Measurements from ENCODE around the gene CCNE1. TPM values are rescaled to one million over a fixed set of nuclear protein-coding genes. Genes with fewer than 3 reads are reported as not detected.

Gene CCNE1
- total and polyA plus RNA-seq, 9 of the 15 experiments (the other 6 are each of a cell fraction or from before 2014, with no cell fraction given), result 6.2 to 41.0 (median 31.6) TPM

DNA sequence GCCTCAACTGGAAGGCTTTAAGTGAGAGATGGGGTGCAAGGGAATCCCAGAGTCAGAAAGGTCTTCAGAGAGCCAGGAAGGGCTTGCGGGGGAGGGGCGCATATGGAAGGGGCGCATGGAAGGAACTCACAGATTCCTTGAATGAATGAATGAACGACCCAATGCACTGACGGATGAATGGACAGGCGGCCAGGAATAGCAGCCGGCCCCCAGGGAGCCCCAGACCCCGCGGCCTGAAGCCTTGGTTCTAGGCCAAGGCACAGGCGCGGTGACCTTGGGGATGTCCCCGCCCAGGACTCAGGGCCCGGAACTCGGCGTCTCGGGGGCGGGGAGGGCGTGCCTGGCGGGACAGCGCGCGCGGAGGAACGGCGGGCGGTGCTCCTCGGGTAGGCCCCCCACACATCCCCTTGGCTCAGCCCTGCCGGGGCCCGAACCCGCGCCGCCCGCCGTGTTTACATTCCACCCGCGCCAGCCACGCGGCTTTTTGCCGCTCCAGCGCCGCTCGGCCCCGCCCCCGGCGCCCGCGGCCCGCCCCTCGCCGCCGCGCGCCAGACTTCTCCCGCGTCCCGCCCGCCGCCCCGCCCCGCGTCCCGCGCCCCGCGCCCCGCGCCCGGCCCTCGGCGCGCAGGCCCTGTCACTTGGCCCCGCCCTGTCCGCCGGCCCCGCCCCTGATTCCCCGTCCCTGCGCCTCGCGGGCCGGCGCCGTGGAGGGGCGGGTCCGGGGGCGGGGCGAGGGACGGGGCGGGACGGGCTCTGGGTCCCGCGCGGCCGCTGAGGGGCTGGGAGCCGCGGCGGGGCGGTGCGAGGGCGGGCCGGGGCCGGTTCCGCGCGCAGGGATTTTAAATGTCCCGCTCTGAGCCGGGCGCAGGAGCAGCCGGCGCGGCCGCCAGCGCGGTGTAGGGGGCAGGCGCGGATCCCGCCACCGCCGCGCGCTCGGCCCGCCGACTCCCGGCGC is at the start of gene CCNE1 (continued):
- 0 out of 4 replicates have a peak, but pooled peaks of 1 of the 2 experiments have one; percentile 59 for TF ChIP-seq KDM4B (IDR thresholded peaks at IDR 0.05; ENCODE audit: borderline replicate concordance in 2 of 2, low read depth in 1 of 2)
- TF ChIP-seq PTTG1 (tag; IDR thresholded peaks at IDR 0.05; ENCODE audit: low read depth), result no peak
- no peak for TF ChIP-seq PRMT5 (CRISPR knock-in tag; IDR thresholded peaks at IDR 0.05)
- TF ChIP-seq ZEB2 (IDR thresholded peaks at IDR 0.05), result no peak
- no peak for TF ChIP-seq NFYB (IDR thresholded peaks at IDR 0.05; ENCODE audit: extremely low read depth, insufficient read length)
- TF ChIP-seq, protein P1, sequence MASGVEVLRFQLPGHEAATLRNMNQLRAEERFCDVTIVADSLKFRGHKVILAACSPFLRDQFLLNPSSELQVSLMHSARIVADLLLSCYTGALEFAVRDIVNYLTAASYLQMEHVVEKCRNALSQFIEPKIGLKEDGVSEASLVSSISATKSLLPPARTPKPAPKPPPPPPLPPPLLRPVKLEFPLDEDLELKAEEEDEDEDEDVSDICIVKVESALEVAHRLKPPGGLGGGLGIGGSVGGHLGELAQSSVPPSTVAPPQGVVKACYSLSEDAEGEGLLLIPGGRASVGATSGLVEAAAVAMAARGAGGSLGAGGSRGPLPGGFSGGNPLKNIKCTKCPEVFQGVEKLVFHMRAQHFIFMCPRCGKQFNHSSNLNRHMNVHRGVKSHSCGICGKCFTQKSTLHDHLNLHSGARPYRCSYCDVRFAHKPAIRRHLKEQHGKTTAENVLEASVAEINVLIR (CRISPR knock-in tag; IDR thresholded peaks at IDR 0.05), result no peak
- TF ChIP-seq, protein P2, sequence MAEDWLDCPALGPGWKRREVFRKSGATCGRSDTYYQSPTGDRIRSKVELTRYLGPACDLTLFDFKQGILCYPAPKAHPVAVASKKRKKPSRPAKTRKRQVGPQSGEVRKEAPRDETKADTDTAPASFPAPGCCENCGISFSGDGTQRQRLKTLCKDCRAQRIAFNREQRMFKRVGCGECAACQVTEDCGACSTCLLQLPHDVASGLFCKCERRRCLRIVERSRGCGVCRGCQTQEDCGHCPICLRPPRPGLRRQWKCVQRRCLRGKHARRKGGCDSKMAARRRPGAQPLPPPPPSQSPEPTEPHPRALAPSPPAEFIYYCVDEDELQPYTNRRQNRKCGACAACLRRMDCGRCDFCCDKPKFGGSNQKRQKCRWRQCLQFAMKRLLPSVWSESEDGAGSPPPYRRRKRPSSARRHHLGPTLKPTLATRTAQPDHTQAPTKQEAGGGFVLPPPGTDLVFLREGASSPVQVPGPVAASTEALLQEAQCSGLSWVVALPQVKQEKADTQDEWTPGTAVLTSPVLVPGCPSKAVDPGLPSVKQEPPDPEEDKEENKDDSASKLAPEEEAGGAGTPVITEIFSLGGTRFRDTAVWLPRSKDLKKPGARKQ (CRISPR knock-in tag; IDR thresholded peaks at IDR 0.05), result no peak
- no peak for TF ChIP-seq ZBTB8A (IDR thresholded peaks at IDR 0.05; ENCODE audit: partially characterized antibody)
- TF ChIP-seq, protein P3, sequence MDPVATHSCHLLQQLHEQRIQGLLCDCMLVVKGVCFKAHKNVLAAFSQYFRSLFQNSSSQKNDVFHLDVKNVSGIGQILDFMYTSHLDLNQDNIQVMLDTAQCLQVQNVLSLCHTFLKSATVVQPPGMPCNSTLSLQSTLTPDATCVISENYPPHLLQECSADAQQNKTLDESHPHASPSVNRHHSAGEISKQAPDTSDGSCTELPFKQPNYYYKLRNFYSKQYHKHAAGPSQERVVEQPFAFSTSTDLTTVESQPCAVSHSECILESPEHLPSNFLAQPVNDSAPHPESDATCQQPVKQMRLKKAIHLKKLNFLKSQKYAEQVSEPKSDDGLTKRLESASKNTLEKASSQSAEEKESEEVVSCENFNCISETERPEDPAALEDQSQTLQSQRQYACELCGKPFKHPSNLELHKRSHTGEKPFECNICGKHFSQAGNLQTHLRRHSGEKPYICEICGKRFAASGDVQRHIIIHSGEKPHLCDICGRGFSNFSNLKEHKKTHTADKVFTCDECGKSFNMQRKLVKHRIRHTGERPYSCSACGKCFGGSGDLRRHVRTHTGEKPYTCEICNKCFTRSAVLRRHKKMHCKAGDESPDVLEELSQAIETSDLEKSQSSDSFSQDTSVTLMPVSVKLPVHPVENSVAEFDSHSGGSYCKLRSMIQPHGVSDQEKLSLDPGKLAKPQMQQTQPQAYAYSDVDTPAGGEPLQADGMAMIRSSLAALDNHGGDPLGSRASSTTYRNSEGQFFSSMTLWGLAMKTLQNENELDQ (CRISPR knock-in tag; IDR thresholded peaks at IDR 0.05; ENCODE audit: borderline replicate concordance), result no peak
- no peak for TF ChIP-seq CHCHD3 (CRISPR knock-in tag; IDR thresholded peaks at IDR 0.05)
- TF ChIP-seq PTRF (tag; IDR thresholded peaks at IDR 0.05), result no peak
- TF ChIP-seq ADNP (tag; IDR thresholded peaks at IDR 0.05), result no peak
- peak; percentile 81 for TF ChIP-seq CTBP1 (IDR thresholded peaks at IDR 0.05; ENCODE audit: borderline replicate concordance)
- no peak for TF ChIP-seq ZNF41 (CRISPR knock-in tag; conservative IDR thresholded peaks at IDR 0.05)
- TF ChIP-seq, protein P4, sequence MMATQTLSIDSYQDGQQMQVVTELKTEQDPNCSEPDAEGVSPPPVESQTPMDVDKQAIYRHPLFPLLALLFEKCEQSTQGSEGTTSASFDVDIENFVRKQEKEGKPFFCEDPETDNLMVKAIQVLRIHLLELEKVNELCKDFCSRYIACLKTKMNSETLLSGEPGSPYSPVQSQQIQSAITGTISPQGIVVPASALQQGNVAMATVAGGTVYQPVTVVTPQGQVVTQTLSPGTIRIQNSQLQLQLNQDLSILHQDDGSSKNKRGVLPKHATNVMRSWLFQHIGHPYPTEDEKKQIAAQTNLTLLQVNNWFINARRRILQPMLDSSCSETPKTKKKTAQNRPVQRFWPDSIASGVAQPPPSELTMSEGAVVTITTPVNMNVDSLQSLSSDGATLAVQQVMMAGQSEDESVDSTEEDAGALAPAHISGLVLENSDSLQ (IDR thresholded peaks at IDR 0.05), result no peak
- TF ChIP-seq FOS (IDR thresholded peaks at IDR 0.05; ENCODE audit: extremely low read depth, insufficient read length), result no peak
- no peak for TF ChIP-seq MAFK (IDR thresholded peaks at IDR 0.05; ENCODE audit: low read length)
- no peak; the same call in 1 of the 2 replicates for TF ChIP-seq SMARCC2 (IDR thresholded peaks at IDR 0.05; ENCODE audit: low read depth)
- no peak for TF ChIP-seq RBM34 (IDR thresholded peaks at IDR 0.05; ENCODE audit: borderline replicate concordance, insufficient read depth, low read length)
- no peak for TF ChIP-seq SPI1 (IDR thresholded peaks at IDR 0.05; ENCODE audit: borderline replicate concordance, low read depth, low read length)
